Lung microvascular endothelial cell (primary cell): ENCODE measurements around the gene TTC33. TPM values are rescaled to one million over a fixed set of nuclear protein-coding genes. Genes with fewer than 3 reads are reported as not detected.
"Not testable (repeated sequence)": the region's sequence is repeated elsewhere in the genome, so short reads cannot be mapped to it uniquely, and the experiment has no call there.

ENCODE experiments used
- DNase-seq, 2 donors: peaks; one replicate each; pipeline versions ENCODE4 v3.0.0 to v3.0.0-alpha.2; 2010; ENCODE audit warnings: low read depth in 2 of 2
- total RNA-seq: library from RNA; depleted of rRNA; stranded (reverse); fragments of >200 nt; gene quantifications from 2 replicates; pipeline ENCODE4 v1.2.1, GENCODE V29; 2014

The TTC33 gene
- total RNA-seq, 1 donor from 2014 or later, result 15.1 TPM

GRCh38 chr5:40572937-40573336, 182.8 kb downstream of the TTC33 start:
- DNase-seq, result no peak

DNA sequence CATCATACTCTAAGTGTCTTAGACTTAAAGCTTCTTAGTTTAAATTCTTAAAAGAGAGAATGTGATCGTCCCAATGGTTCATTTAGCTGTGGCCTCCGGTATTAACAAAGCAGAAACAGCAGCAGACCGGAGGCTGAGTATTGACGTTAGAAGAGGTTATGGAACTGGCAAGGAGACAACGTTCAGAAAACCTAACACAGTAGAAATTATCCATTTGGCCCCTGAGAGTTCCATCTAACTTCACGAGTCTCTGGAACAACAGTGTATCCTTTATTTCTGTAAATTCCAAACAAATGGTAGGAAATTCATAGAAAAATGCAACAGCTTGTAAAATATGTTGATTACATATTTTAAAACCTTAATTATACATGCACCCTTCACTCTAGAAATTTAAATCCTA, 183.4 kb downstream of the TTC33 start:
- no peak for DNase-seq

- no peak for DNase-seq
Measured at GRCh38 chr5:40571729-40572128, 184.0 kb downstream of the TTC33 start.

- DNase-seq, result peak in 1 of 2 donors; percentile 92
Measured at GRCh38 chr5:40570408-40571129, 185.2 kb downstream of the TTC33 start.

DNA sequence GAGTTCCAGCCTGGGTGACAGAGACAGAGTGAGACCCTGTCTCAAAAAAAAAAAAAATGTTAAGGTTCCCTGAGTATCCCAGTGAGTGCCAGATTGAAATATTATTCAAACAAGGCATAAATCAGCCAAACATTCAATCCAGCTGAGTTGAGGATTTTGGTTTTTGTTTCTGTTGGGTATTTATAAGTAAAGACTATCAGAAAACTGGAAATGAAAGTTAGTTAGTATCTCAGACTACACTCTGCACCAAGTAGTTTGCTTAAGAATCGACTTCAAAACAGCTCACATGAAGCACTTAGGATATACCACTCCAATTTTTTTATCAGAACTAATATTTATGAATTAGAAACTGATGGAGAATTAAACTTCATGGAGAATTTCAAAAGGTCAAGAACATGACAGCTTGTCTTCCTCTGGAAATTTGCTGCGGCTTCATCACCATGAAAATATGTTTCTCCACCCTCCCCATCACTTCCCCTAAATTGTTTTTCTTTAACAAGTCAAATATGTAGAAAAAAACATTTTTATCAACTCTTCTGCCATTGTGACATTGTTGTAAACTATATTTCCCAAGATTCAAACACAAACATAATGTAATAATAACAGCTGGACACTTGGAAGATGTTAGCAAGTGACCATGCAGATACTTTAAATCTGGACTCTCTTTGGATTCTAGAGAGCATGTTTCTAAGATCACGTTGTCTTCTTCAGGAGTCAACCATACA, 186.1 kb downstream of the TTC33 start:
- DNase-seq, result peak; percentile 31 to 78

GRCh38 chr5:40568548-40568947, 187.2 kb downstream of the TTC33 start:
- DNase-seq, result no peak

DNA sequence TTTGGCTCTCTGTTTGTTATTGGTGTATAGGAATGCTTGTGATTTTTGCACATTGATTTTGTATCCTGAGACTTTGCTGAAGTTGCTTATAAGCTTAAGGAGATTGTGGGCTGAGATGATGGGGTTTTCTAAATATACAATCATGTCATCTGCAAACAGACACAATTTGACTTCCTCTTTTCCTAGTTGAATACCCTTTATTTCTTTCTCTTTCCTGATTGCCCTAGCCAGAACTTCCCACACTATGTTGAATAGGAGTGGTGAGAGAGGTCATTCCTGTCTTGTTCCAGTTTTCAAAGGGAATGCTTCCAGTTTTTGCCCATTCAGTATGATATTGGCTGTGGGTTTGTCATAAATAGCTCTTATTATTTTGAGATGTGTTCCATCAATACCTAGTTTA, 192.6 kb downstream of the TTC33 start:
- not testable (repeated sequence) for DNase-seq

DNA sequence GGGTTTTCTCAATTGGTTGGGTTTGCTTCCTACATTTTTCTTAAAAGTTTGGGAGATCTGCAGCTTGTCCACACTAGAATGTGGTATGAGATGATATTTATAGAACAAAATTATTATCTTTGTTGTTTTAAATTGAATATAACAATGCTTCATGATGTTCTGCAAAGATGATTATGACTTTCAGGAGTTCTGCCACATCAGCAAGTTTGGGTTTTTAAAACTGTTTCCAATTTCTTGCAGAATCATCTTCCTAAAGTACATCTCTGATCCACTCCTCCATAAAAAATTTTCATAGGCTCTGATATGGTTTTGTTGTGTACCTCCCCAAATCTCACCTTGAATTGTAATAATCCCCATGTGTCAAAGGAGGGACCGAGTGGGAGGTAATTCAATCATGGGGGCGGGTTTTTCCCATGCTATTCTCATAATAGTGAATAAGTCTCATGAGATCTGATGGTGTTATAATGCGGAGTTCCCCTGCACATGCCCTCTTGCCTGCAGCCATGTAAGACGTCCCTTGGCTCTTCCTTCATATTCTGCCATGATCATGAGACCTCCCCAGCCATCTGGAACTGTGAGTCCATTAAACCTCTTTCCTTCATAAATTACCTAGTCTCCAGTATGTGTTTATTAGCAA, 195.2 kb downstream of the TTC33 start:
- no peak for DNase-seq

DNA sequence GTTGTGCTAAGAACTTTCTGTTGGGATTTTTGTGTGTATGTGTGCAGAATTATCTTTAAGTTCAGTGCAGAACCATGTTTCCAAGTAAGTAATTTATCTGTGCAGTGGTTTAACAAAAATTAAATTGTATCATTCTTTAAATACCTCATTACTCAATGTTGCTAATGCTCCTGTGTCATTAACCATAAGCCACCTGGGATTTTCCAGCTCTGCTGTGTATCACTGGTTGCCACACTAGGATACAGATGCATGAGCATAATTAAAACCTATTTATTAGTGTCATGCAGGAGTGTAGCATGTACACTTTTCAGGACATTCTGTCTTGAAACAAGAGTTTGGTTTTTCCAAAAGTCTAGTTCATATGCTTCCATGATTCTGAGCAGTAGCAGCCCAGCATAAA, 196.5 kb downstream of the TTC33 start:
- DNase-seq, result no peak

GRCh38 chr5:40557501-40557900, 198.3 kb downstream of the TTC33 start:
- DNase-seq, result no peak

DNA sequence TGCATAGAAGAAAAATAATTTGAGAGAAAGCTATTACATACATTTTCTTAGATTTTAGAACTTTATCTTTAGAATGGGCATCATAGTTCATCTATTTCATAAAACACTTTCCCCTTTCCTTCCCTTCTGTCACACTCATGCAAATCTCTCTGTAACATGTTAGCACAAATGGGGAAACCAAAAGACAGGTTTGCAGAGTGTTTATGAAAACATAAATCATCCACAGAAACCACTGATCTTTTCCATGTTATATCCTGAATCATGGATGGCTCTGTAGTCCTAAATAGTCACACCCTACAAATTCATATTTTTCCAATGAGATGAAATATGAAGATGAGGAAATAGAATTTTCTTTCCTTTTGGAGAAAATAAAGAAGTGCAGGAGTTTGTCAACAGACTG, 198.9 kb downstream of the TTC33 start:
- DNase-seq, result no peak

GRCh38 chr5:40555886-40556285, 199.9 kb downstream of the TTC33 start:
- no peak for DNase-seq

GRCh38 chr5:40554813-40555212, 200.9 kb downstream of the TTC33 start:
- no peak for DNase-seq

DNA sequence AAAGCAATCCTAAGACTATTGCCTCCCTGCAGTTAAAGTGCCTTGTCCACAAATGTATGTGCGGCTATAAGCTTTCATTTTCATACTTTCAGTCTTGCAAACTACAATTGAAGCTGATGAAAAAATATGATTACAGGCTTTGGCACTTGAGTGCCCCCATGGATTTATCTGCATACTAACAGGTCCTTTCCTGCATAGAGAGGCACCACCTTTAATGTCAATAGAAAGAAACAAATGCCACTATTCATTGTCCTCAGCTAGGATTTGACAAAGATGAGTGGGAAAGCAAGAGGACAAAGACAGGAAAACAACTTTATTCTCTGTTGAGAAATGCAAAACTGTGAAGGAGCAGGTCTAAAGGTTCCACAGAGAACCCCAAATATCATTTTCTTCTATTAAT, 201.7 kb downstream of the TTC33 start:
- no peak for DNase-seq

GRCh38 chr5:40552981-40553380, 202.8 kb downstream of the TTC33 start:
- DNase-seq, result no peak

GRCh38 chr5:40551496-40552491, 204.0 kb downstream of the TTC33 start:
- DNase-seq, result peak in 1 of 2 donors; percentile 93

- no peak for DNase-seq
Measured at GRCh38 chr5:40550481-40550880, 205.3 kb downstream of the TTC33 start.

DNA sequence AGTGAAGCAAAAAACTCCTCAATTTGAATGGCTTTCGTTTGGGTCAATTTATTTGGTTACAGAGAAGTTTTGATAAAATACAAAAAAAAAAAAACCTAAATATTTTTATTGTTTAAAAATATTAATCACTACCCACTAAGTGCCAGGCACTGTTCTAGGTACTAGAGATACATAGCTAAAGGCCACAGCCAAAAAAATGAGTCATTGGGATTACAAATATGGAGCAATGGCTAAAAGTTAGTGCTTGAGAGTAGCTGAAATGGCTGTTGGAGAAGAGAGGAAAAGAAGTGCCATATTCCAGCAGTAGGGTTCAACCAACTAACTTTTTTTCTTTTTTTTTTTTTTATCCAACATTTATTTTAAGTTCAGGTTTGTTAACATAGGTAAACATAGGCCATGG, 206.1 kb downstream of the TTC33 start:
- no peak for DNase-seq

DNA sequence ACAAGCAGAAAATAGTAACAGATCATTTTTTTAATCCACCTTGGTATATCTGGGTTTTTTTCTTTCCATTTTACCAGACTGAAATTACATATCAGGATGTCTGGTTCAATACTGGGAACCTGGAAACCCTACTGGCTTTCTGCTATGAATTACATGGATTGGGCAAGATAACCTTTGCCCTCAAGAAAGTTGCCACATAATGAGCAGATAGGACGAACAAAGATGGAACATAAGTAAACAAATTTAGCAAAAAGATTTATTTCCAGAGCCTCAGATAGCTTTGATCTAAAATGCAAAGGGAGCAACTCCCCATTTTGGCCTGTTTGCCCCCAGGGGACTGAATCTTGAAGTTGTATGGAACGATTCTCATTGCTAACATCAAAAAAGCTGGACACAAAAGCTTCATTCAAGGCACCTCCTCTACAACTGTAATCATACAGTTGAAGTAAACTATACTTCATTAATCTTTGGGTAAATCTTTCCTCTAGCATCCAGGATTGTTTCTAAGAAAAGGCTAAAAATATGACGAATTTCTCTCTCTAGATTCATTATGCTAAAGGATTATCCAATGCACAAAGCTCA, 207.7 kb downstream of the TTC33 start:
- no peak for DNase-seq

DNA sequence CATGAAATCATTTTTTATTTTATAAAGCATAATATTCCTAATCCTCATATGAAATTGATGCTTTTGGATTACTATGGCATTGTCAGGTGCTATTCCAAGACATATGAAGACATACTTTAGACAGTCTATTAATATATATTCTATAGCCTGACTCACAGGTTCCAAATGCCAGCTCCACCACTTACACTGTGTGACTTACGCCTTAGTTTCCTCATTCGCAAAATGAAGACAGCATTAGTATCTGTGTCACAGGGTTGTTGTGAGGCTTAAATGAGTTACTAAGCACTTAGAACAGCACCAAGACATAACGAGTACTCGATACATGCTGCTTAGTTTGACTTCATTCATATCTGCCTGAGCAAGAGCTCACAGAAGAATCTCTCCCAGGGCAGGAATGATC, 208.2 kb downstream of the TTC33 start:
- DNase-seq, result no peak

- DNase-seq, result no peak
Measured at GRCh38 chr5:40540301-40540700, 215.5 kb downstream of the TTC33 start.
